HFF-Myc (cell line): ENCODE data around the gene ATP2A3.
"Not testable (repeated sequence)": the region's sequence is repeated elsewhere in the genome, so short reads cannot be mapped to it uniquely, and the experiment has no call there.

Source experiments
- DNase-seq: peaks from one replicate; pipeline ENCODE4 v3.0.0-alpha.2; 2011; ENCODE audit warnings: low read depth; ENCODE audit errors: extremely low read depth
- H3K4me3 ChIP-seq: replicated peaks from 2 replicates; pipeline ENCODE4 v1.5.1; 2011; ENCODE audit warnings: low read depth, mild to moderate bottlenecking, control low read depth, low read length
- TF ChIP-seq, protein P1 (sequence below): IDR thresholded peaks from 2 replicates; pipeline ENCODE4 v1.5.1; 2012; ENCODE audit warnings: mild to moderate bottlenecking, low read depth, low read length, control low read depth; ENCODE audit errors: missing control alignments

ATP2A3 gene

DNA sequence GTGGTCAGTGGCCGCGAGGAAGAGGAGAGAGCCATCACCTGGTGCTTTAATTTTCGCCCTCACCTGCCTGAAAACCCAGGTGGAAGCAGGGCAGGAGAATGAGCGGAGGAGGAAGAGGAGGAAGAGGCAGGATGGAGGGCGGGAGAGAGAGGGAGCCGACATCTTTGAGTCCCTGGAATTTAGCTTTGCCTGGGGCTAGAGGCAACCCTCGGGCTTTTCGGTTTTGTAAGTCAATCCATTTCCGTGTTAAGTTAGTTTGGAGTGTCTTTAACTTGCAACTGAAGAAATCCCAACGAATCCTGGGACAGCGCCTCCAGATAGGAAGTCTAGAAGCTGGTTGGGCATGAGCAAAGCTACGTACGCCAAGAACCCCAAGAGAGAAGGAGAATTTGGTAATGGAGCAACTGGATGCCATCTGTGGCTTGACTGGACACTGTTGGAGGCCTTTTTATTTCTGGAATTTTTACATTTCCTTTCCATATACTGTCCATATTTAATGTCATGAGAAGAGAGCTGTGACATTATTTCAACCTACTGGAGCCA, 36.9 kb upstream of the ATP2A3 start:
- TF ChIP-seq, protein P1, sequence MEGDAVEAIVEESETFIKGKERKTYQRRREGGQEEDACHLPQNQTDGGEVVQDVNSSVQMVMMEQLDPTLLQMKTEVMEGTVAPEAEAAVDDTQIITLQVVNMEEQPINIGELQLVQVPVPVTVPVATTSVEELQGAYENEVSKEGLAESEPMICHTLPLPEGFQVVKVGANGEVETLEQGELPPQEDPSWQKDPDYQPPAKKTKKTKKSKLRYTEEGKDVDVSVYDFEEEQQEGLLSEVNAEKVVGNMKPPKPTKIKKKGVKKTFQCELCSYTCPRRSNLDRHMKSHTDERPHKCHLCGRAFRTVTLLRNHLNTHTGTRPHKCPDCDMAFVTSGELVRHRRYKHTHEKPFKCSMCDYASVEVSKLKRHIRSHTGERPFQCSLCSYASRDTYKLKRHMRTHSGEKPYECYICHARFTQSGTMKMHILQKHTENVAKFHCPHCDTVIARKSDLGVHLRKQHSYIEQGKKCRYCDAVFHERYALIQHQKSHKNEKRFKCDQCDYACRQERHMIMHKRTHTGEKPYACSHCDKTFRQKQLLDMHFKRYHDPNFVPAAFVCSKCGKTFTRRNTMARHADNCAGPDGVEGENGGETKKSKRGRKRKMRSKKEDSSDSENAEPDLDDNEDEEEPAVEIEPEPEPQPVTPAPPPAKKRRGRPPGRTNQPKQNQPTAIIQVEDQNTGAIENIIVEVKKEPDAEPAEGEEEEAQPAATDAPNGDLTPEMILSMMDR = no peak
- DNase-seq = no peak
- no peak overlapping the region for H3K4me3 ChIP-seq

DNA sequence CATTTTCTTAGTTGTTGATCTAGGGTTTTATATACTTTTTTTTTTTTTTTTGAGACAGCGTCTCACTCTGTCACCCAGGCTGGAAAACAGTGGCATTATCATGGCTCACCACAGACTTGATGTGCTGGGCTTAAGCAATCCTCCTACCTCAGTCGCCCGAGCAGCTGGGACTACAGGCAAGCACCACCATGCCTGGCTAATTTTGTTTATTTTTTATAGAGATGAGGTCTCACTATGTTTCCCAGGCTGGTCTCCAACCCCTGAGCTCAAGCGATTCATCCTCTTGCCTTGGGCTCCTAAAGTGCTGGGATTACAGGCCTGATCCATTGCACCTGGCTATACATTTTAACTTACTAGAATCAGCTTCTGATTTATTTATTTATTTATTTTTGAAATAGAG, 34.2 kb upstream of the ATP2A3 start:
- no peak for DNase-seq
- TF ChIP-seq, protein P1 = no peak
- H3K4me3 ChIP-seq = no peak overlapping the region

DNA sequence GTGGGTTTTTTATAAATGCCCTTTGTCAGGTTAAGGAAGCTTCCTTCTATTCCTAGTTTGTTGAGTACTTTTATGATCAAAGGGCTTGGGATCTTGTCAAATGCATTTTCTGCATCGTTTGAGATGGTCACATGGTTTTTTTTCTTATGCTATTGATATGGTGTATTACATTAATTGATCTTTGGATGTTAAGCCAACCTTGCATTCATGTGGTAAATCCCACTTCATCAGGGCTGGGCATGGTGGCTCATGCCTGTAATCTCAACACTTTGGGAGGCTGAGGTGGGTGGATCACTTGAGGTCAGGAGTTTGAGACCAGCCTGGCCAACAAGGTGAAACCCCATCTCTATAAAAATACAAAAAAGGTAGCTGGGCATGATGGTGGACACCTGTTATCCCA, 30.8 kb upstream of the ATP2A3 start:
- DNase-seq = no peak
- TF ChIP-seq, protein P1 = no peak
- no peak overlapping the region for H3K4me3 ChIP-seq

DNA sequence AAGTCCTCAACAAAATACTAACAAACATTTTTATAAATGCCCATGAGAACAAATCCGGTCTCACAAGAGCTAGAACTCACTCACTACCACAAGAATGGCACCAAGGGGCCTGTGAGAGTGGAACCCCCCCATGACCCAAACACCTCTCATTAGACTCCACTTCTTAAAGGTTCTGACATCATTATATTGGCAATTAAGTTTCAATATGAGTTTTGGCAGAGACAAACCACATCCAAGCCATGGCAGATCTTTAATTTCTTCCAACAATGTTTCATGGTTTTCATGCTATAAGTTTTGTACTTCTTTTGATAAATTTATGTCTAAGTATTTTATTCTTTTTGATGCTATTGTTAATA, 30.0 kb upstream of the ATP2A3 start:
- H3K4me3 ChIP-seq = no peak overlapping the region
- TF ChIP-seq, protein P1 = no peak
- DNase-seq = no peak

DNA sequence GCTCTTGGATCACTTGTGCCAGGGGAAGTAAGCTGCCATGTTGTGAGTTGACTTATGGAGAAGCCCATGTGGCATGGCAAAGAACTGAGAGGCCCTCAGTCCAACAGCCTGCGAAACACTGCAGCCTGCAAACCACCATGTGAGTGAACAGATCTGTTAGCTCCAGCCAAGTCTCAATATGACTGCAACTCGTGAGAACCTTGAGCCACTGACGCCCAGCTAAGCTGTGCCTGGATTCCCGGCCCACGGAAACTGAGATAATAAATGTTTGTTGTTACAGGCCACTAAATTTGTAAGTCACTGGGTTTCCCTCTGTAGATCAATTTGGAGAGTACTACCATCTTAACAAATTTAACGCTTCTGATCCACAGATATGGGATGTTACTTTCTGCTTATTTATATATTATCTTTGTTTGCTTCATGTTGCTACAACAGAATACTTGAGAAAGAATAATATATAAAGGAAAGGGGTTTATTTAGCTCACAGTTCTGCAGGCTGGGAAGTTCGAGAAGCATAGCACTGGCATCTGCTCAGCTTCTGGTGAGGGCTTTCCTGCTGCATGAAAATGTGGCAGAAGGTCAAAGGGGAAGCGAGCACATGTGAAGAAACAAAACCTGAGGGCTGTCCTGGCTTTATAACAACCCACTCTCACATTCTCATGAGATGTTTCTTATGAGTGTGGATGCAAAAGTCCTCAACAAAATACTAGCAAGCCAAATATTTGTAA, 29.4 kb upstream of the ATP2A3 start:
- TF ChIP-seq, protein P1 = no peak
- no peak for DNase-seq
- H3K4me3 ChIP-seq = no peak overlapping the region

DNA sequence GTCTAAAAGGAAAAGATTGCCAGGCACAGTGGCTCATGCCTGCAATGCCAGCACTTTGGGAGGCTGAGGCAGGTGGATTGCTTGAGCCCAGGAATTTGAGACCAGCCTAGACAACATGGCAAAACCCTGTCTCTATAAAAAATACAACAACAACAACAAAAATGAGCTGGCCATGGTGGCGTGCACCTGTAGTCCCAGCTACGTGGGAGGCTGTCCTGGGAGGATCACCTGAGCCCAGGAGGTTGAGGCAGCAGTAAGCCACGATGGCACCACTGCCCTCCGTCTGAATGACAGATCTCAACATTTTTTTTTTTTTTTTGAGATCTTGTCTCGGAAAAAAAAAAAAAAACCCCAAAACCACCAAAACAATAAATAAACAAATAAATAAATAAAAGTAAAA, 28.1 kb upstream of the ATP2A3 start:
- TF ChIP-seq, protein P1 = no peak
- H3K4me3 ChIP-seq = no peak overlapping the region
- no peak for DNase-seq

DNA sequence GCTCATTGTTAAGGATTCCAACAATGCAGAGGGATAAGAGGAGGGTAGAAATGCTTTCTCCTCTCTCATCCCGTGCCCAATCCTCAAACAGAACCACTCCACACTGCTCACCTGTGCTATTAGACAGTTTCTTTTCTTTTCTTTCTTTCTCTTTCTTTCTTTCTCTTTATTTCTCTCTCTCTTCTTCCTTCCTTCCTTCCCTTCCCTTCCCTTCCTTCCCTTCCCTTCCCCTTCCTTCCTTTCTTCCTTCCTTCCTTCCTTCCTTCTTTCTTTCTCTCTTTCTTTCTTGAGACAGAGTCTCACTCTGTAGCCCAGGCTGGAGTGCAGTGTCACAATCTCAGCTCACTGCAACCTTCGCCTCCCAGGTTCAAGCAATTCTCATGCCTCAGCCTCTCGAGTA, 27.5 kb upstream of the ATP2A3 start:
- DNase-seq, H3K4me3 ChIP-seq: not testable (repeated sequence)
